Nephron (organoid): ENCODE data around the gene NFYC.

Source experiments
- H3K27ac Mint-ChIP-seq, 3 experiments: 2 replicates each; pipeline ENCODE4 v1.8.0; 2020; ENCODE audit warnings: mixed read lengths in 3 of 3, mild to moderate bottlenecking in 2 of 3, moderate library complexity in 1 of 3
- H3K27me3 Mint-ChIP-seq: 2 replicates; pipeline ENCODE4 v1.8.0; 2021; ENCODE audit warnings: low read depth, mild to moderate bottlenecking, moderate library complexity, mixed read lengths
- H3K36me3 Mint-ChIP-seq: 2 replicates; pipeline ENCODE4 v1.8.0; 2020; ENCODE audit warnings: low read depth, mixed read lengths
- H3K4me1 Mint-ChIP-seq: 2 replicates; pipeline ENCODE4 v1.8.0; 2020; ENCODE audit warnings: mixed read lengths
- H3K4me3 Mint-ChIP-seq, 3 experiments: 2 replicates each; pipeline ENCODE4 v1.8.0; 2020; ENCODE audit warnings: mild to moderate bottlenecking in 3 of 3, mixed read lengths in 3 of 3, moderate library complexity in 2 of 3
- H3K9me3 Mint-ChIP-seq: 2 replicates; pipeline ENCODE4 v1.8.0; 2020; ENCODE audit warnings: mixed read lengths
- CTCF ChIP-seq, 3 experiments: fragments of 200-600 bp; sonication (generic); IDR thresholded peaks; one replicate each; pipeline ENCODE4 v1.5.0; 2021; ENCODE audit warnings: antibody characterized with exemption in 3 of 3; ENCODE audit not compliant: unreplicated experiment in 3 of 3

NFYC gene

DNA sequence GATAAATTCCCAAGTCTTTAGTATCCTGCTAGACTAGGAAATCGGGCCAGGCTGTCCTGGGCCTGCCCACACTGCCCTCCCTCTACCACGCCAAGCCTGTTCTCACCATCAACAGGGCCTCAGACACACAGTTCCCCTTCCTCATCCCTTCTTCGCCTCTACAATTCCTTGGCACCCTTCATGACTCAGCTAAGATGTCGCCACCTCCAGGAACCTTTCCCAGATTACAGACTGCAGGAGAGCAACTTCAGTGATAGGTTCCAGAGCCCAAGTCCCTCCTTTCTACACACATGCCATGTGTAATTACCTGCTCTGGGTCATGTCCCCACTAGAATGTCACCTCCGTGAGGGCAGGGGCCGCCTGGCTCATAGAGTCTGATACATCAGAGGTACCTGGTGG is 29.4 kb upstream of the NFYC start:
- Mint-ChIP-seq H3K27me3 (peaks cover 13% of the 10 kb centered on the region), H3K27ac (no peak overlapping the region), H3K4me1 (peaks cover 13% of the 10 kb centered on the region), H3K4me3 (peak overlapping the region in 1 of 3 experiments; percentile 3), H3K9me3 (no peaks in the 10 kb centered on the region), H3K36me3 (no peaks in the 10 kb centered on the region)
- TF ChIP-seq CTCF (IDR thresholded peaks at IDR 0.05; ENCODE audit: unreplicated experiment in 3 of 3), result no peak

DNA sequence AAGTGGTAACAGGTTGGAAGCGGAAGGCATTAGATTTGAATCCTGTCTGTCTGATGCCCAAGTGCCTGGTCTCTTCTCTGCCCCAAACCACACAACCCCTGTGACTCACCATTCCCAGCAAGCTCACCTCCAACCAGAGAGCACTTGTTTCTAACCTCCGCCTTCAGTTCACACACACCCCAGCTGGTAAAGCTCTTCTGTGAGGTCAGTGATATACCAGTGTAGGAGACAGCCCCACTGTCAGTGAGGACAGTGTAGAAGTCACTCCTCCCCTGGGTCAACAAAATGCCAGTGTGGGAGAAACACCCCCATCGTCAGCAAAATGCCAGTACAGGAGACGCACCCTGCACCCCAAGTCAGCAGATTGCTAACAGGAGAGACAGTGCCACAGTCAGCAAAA is 28.6 kb upstream of the NFYC start:
- H3K4me1 Mint-ChIP-seq, result peaks cover 13% of the 10 kb centered on the region
- no peaks in the 10 kb centered on the region for H3K9me3 Mint-ChIP-seq
- peak overlapping the region in 1 of 3 experiments; percentile 1 for H3K27ac Mint-ChIP-seq
- no peak for TF ChIP-seq CTCF (IDR thresholded peaks at IDR 0.05; ENCODE audit: unreplicated experiment in 3 of 3)
- H3K36me3 Mint-ChIP-seq, result no peaks in the 10 kb centered on the region
- H3K27me3 Mint-ChIP-seq, result peaks cover 18% of the 10 kb centered on the region
- H3K4me3 Mint-ChIP-seq, result peak overlapping the region; percentile 33 to 68 (median 60)

DNA sequence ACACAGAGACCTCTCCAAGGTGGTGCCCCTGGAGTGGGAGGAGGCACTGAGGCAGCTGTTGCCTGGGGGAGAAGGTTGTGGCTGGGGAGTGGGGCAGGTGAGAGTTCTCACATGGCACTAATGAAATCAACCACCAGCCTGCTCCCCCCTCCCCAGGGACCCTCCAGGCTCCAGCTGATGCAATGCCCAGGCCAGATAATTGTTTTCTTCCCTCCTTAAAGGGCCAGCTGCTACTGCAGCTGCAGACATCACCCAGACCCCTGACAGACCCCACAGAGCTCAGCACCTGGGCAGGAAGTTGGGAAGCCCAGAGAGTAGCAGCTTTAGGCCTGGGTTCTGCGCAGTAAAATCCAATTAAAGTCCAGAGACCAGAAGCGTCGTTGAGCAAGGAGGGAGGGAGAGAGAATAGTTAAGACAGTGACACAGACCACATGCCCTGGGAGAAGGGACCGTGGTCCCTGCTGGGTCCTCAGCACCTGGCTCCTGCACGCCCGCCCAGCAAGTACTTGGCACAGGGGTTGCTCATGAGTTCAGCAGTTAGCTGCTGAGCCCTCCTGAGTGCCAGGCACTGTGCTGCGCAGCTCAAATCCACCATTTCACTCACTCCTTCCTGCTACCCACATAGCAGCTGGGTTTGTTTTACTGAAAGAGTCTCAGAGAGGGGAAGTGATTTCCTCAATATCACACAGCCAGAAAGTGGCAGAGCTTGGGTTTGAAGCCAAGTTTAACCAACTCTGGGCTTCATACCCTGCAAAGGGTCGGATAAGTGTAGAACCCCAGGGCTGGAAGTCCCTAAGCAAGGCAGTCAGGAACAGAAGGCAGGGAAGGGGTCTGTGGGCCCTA is 28.0 kb upstream of the NFYC start:
- peaks cover 13% of the 10 kb centered on the region for H3K4me1 Mint-ChIP-seq
- H3K36me3 Mint-ChIP-seq, result no peaks in the 10 kb centered on the region
- peaks cover 19% of the 10 kb centered on the region for H3K27me3 Mint-ChIP-seq
- peak overlapping the region; percentile 62 to 68 (median 66) for H3K4me3 Mint-ChIP-seq
- H3K9me3 Mint-ChIP-seq, result no peaks in the 10 kb centered on the region
- peak overlapping the region in 1 of 3 experiments; percentile 10 for H3K27ac Mint-ChIP-seq
- no peak for TF ChIP-seq CTCF (IDR thresholded peaks at IDR 0.05; ENCODE audit: unreplicated experiment in 3 of 3)

DNA sequence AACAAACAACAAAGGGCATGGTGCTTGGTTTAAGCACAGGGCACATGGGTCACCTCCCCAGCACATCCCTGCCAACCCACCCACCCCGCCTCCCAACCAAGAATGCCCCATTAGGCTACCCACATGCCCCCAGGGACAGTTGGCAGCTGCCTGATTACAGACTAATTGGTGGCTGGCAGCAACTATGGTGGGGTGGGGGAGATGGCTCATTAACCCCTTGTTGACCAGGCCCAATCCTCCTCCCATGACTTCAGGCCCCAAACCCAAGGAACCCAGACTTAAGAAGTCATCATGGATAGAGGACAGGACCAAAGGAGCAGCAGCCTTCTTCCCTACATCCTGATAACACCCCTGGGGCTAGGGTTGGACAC is 27.4 kb upstream of the NFYC start:
- Mint-ChIP-seq H3K9me3 (no peaks in the 10 kb centered on the region), H3K27me3 (peaks cover 24% of the 10 kb centered on the region), H3K27ac (no peak overlapping the region), H3K36me3 (no peaks in the 10 kb centered on the region), H3K4me1 (peaks cover 13% of the 10 kb centered on the region), H3K4me3 (peak overlapping the region; percentile 88 to 91 (median 89))
- no peak for TF ChIP-seq CTCF (IDR thresholded peaks at IDR 0.05; ENCODE audit: unreplicated experiment in 3 of 3)

GRCh38 chr1:40664791-40665190 is 26.7 kb upstream of the NFYC start:
- H3K27me3 Mint-ChIP-seq, result peaks cover 26% of the 10 kb centered on the region
- H3K9me3 Mint-ChIP-seq, result no peaks in the 10 kb centered on the region
- H3K36me3 Mint-ChIP-seq, result no peaks in the 10 kb centered on the region
- no peak for TF ChIP-seq CTCF (IDR thresholded peaks at IDR 0.05; ENCODE audit: unreplicated experiment in 3 of 3)
- no peak overlapping the region for H3K27ac Mint-ChIP-seq
- peaks cover 13% of the 10 kb centered on the region for H3K4me1 Mint-ChIP-seq
- H3K4me3 Mint-ChIP-seq, result peak overlapping the region; percentile 88 to 91 (median 89)
